HG03066 (cell line): ENCODE data around the gene MBP.

Experiments
- ATAC-seq: cut with Tn5 transposase; IDR thresholded peaks from one replicate; pipeline ENCODE4 v1.9.1; 2021; ENCODE audit warnings: low read depth; ENCODE audit not compliant: unreplicated experiment

The MBP gene

DNA sequence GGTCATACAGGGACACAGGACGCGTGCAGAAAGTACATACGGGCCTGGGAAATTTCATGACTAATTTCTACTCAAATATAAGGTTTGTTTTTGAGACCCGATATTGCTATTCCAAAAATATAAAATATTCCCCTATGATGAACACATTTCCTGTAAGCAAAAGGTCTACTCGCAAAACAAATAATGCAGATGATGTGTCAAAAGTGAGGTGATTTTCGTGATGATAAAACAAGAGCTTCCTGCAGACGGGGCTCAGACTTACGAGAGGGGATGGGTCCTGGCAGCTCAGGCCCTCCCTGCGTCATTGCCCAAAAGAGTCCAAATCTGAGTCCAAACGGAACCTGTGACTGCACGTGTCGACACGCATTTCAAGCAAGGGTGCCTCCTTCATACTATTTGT, 62.7 kb downstream of the MBP start:
- no peak for ATAC-seq

GRCh38 chr18:77069482-77069881, 63.1 kb downstream of the MBP start:
- ATAC-seq, result no peak

- peak; percentile 32 for ATAC-seq
These were observed 64.0 kb downstream of the MBP start for GRCh38 chr18:77068321-77069312.

- peak; percentile 31 for ATAC-seq
These were observed 65.1 kb downstream of the MBP start for GRCh38 chr18:77067291-77068061.

DNA sequence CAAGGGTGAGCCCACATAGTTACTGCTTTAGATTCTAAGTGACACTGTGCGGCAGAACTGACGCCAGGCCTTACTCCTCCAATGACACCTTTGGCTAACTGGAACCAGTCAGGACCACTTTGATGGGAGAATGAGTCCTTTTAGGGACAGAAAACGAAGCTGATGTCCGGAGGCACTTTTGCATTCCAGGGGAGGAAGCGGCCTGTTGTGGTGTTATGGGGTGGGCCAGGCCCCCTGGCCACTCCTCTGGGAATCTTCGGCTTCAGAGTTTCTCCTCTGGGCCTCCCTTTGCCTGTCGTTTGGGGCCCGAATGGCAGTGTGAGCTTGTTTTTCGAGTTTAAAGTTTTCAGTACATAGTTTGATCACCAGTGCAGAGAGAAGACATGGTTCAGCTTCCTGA, 65.9 kb downstream of the MBP start:
- ATAC-seq, result no peak

DNA sequence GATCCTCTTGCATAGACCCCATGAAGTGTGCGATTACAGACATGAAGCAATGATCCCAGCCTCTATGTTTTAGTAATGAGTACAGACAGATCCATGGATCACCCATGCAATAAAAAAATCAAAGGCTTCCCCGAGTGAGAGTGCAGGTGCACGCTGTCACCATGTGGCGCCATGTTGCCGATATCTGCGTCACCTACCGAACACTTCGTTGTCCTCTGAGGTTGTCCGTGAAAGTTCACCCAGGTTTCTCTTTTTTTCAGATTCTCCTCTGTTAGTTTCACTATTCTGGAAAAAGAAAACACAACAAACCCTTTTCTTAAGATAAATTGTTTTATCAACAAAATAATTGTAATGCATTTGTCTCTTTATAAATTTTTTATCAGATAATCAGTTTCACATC, 66.5 kb downstream of the MBP start:
- ATAC-seq, result no peak

- ATAC-seq, result peak; percentile 23
These were observed 67.2 kb downstream of the MBP start for GRCh38 chr18:77065221-77065981.

DNA sequence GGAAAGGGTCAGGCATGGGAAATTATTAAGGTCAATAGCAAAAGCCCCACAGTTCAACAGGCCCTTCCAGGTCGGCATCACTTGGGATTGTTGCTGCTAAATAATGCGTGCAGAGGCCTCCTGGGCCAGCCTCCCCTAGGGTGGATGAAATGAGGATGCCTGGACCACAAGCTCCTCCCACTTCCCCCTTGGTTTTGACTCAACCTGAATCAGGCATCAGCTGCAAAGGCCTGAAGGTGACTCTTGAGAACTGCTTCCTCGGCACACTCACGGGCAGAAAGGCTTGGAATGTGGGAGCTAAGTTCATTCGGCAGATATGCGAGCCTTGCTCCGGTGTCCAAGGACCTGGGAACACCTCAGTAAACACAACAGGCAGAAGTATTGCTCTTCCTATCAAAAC, 69.3 kb downstream of the MBP start:
- ATAC-seq, result peak; percentile 38

- ATAC-seq, result peak; percentile 53
These were observed 70.0 kb downstream of the MBP start for GRCh38 chr18:77062518-77063003.

GRCh38 chr18:77061946-77062517, 70.6 kb downstream of the MBP start:
- ATAC-seq, result peak; percentile 41

DNA sequence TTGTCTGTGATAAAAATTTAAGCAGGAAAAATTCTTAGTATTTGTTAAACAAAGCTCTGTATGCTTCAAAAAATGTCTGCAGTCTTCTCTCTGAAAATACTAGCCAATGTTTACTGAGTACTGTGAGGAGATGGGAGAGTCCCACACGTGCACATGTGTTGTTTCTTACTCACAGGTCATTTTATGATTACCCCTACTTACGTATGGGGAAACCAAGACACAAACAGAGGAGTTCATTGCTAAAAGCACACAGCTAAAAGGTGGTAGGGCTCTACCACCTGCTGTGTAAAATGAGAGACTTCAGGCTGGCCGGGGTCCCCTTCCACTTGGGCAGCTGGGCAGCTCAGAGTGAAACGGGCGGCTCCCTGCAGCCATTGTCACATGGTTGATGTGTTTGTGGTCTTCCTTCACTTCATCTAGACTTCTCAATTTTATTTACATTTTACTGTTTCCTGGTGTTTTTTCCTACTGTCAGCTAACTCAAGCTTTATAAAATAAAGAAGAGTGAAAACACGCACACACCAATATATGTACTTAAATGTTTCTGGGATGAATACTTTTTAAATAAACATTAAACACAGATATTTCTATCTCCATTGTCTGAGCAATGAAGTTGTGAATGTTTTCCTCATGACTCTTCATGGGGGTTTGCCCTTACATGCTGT, 71.2 kb downstream of the MBP start:
- no peak for ATAC-seq

- ATAC-seq, result no peak
These were observed 72.4 kb downstream of the MBP start for GRCh38 chr18:77060151-77060550.

DNA sequence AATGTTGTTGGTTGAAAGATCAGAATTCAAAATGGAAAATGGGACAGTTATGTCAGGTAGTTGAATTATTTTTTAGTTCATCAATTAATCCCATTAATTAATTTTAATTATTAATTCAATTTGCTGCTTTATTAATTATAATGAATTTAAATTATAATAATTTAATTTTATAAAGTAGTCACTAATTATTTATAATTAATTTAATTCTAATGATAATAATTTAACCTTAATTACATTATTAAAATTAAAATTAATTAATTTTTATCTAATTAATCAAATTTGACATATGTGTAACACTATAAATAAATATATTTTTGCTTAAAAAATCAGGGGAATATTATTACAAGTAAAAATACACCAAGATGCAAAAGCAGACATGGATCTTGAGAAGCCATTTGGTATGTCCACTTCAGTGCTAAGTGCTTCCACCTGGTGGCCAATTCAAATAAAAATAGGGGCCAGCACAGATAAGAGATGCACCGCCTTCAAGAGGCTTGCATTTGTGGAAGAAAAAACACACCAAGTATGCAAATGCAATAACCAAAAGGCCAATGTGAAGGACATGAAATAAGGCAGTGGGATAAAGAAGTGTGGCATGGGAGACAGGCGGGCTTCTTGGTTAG, 73.2 kb downstream of the MBP start:
- no peak for ATAC-seq

- ATAC-seq, result no peak
These were observed 74.2 kb downstream of the MBP start for GRCh38 chr18:77058290-77058835.

GRCh38 chr18:77057006-77057395, 75.6 kb downstream of the MBP start:
- ATAC-seq, result no peak

GRCh38 chr18:77056344-77057005, 76.1 kb downstream of the MBP start:
- no peak for ATAC-seq

DNA sequence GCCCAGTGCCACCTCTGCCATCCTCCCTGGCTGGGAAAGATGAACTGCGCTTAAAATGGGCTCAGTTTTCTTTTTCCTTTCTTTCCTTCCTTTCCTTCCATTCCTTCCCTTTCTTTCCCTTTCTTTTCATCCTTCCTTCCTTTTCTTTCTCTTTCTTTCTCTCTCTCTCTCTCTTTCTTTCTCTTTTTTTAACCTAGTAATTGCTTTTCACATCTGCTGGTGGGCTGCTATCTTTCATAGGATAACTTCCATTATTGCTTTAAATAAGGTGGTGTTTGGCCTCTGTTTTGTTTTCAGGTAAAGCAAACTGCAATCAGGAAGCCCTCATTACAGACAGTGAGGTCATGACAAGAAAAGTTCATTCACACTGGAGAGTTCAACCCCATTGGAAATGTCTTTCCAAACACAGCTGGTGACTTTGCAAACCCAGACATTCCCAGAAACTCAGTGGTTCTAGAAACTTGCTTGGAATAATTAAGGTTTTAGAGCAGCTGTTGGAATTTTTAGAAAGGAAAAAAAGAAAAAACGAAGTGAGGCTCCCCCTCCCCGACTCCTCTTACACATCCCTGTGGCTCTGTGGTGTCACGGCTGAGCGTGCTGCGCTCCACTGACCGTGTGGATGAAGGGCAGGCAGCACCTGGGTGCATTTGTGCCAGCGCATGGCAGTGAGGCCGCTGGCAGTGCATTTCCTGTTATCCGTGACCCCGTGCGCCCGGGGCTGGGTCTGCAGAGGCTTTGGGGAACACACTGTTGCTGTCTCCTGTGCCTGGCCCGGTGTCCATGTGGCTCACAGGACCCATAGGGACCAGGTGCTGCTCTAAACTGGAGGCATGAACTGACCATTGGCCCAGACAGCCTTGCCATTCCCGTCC, 76.9 kb downstream of the MBP start:
- no peak for ATAC-seq
